Thoracic aorta endothelial cell (primary cell): ENCODE measurements around the gene ADAM8. TPM values are rescaled to one million over a fixed set of nuclear protein-coding genes. Genes with fewer than 3 reads are reported as not detected.

Experiments
- total RNA-seq: library from RNA; depleted of rRNA; stranded (reverse); fragments of >200 nt; gene quantifications from 2 replicates; pipeline ENCODE4 v1.2.3, GENCODE V29; 2012

ADAM8 gene
- 0.07 and 0.13 TPM in 2 replicates for total RNA-seq

GRCh38 chr10:133276435-133277201, at the start of gene ADAM8:
ADAM8 (minus strand) TSS chr10:133276868; CDS start chr10:133276817, 51 bp downstream.

DNA sequence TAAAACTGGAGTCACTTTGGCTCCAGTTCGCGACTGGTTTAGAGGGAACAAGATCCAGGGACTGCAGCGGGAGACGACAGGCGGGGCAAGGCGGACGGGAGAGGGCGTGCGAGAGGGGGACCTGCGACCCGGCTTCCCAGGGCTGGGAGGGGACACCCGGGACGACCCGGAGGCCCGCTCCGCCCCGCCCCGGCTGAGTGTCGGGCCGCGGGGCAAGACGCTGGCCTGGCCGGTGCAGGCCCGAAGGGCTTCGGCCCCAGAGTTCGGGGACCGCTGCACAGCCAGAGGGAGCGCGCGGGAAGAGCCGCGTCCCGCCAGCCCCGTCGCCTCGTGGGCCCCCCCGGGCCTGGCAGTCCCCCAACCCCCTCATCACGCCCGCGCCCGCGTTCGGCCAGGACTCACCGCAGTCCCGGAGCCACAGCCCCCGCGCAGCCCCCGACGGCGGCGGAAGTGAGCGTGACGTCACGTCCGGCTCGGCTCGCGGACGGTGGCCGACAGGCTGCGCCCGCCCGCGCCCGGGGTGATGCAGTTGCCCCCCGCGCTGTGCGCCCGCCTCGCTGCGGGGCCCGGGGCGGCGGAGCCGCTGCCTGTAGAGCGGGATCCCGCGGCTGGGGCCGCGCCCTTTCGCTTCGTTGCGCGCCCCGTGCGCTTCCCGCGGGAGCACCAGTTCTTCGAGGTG, 31.9 kb upstream of the ADAM8 start, which contains the start of the genes TUBGCP2 and ZNF511:
TUBGCP2 (minus strand) TSS at position 452 of the 679 bp plus-strand sequence. CDS start 5,931 bp downstream, outside the sequence.
ZNF511 (plus strand) TSS at position 494 of the 679 bp plus-strand sequence; CDS start at position 524, 30 bp downstream.

DNA sequence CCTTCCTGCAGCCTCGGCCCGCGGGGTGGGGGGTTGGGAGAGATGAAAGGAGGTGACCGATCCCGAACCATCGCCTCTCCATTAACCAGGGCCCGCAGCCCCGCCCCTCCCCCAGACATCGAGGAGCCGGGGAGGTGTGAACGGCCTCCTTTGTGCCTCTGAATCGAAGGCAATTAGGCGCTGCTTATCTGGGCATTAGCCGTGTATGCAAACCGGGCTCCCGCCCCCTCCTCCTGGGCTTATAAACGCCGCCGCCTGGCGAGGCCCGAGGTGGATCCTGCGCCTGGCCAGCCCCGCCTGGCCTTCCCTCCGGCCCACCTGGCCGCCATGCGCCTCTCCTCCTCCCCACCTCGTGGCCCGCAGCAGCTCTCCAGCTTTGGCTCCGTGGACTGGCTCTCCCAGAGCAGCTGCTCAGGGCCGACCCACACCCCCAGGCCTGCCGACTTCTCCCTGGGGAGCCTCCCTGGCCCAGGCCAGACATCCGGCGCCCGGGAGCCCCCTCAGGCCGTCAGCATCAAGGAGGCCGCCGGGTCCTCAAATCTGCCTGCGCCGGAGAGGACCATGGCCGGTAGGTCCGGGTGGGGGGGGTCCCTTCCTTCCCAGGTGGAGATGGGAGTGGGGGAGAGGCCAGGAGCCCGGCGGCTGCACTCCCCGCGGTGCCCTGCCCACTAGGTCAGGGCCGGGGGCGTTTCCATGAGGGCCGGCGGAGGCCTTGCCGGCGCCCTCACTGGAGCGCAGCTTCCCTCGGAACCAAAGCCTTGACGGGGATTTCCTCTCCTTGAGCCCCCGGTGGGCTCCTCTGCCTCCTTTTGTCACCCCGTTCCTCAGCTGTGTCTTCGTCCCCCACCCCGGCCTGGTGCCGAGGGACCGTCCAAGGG, 38.8 kb downstream of the ADAM8 start, which contains the start of gene VENTX:
VENTX (plus strand) TSS at position 268 of the 878 bp plus-strand sequence; CDS start at position 328, 60 bp downstream.

DNA sequence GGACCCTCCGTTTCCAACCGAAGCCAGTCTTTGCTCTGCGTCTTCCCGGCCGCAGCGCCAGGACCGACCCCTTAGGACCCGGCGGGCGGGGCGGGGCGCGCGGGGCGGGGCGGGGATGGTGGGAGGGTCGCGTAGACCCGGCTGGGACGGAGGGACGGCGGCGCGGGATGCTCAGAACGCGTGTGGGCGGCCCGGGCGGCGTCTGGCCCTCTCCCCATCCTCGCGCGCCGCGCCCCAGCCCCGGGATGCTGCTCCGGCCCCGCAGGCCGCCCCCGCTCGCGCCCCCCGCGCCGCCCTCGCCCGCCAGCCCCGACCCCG, 46.7 kb downstream of the ADAM8 start, which contains the start of gene UTF1:
UTF1 (plus strand) TSS at position 174 of the 318 bp plus-strand sequence; CDS start at position 246, 72 bp downstream.

Other genes with a start within 250 kb of the ADAM8 start
- not detected in 2 replicates for gene ADGRA1, start 188.9 kb downstream of the ADAM8 start, total RNA-seq
- gene KNDC1, start 116.6 kb downstream of the ADAM8 start, total RNA-seq: not detected in 2 replicates
- not detected in 2 replicates for gene UTF1, start 46.7 kb downstream of the ADAM8 start, total RNA-seq
- not detected in 2 replicates for gene VENTX, start 39.0 kb downstream of the ADAM8 start, total RNA-seq
- 47.2 and 59.9 TPM in 2 replicates for gene TUBGCP2, start 32.0 kb upstream of the ADAM8 start, total RNA-seq
- gene ZNF511, start 32.0 kb upstream of the ADAM8 start, total RNA-seq: 24.2 and 25.9 TPM in 2 replicates
- gene CALY, start 60.0 kb upstream of the ADAM8 start, total RNA-seq: not detected in 2 replicates
- not detected in 2 replicates for gene PRAP1, start 70.5 kb upstream of the ADAM8 start, total RNA-seq
- 17.0 and 18.4 TPM in 2 replicates for gene FUOM, start 81.2 kb upstream of the ADAM8 start, total RNA-seq
- 62.0 and 63.2 TPM in 2 replicates for gene ECHS1, start 96.5 kb upstream of the ADAM8 start, total RNA-seq
- 3.9 and 4.6 TPM in 2 replicates for gene PAOX, start 102.4 kb upstream of the ADAM8 start, total RNA-seq
- gene MTG1, start 117.3 kb upstream of the ADAM8 start, total RNA-seq: 40.7 and 45.3 TPM in 2 replicates
- gene SPRN, start 147.8 kb upstream of the ADAM8 start, total RNA-seq: not detected in 2 replicates
- gene SCART1, start 177.1 kb upstream of the ADAM8 start, total RNA-seq: 0.66 and 0.86 TPM in 2 replicates